ENCODE data around the gene CALN1. TPM values are rescaled to one million over a fixed set of nuclear protein-coding genes. Genes with fewer than 3 reads are reported as not detected.

CALN1 gene
- total and polyA plus RNA-seq, 2 of the 8 experiments (the other 6 are each of a cell fraction or from before 2014, with no cell fraction given) = 6.4 to 15.2 TPM

DNA sequence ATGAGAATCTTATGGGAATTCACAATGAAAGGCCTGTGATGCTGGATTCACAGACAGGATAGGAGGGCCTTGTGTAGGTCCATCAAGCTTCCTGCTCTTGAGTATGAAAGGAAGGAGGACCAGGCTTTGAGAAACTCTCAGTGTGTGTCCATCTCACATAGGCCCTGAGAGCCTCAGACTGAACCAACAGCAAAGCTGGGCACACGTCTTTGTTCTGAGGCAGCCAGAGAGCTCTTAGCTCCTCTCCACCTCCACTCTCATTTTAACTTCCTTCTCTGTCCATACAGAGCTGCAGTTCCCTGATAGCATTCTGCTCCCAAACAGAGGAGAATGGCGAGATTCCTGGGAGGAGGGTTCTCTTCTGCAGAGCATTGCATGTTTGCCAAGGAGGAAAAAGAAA, 515.6 kb downstream of the CALN1 start:
- Histone ChIP-seq H3K4ac (replicated peaks; ENCODE audit: insufficient read length, low read depth, low read length) (no peak overlapping the region), H2BK15ac (ENCODE audit: low read length) (no peak overlapping the region), H2BK20ac (ENCODE audit: low read length) (no peak overlapping the region), H3K14ac (ENCODE audit: insufficient read length) (no peak overlapping the region), H3K23me2 (ENCODE audit: low read depth, low read length) (no peaks in the 10 kb centered on the region), H2AFZ (ENCODE audit: low read length) (no peak overlapping the region), H4K5ac (ENCODE audit: insufficient read length, low read depth, low read length) (no peak overlapping the region), H3K23ac (ENCODE audit: insufficient read length) (no peak overlapping the region), H2BK120ac (replicated peaks; ENCODE audit: low read depth, low read length) (no peak overlapping the region), H3K4me3 (ENCODE audit: extremely low read depth in 1 of 4, insufficient read depth in 2 of 4, low read depth in 3 of 4, low read length in 4 of 4) (no peak overlapping the region), H4K91ac (replicated peaks; ENCODE audit: insufficient read length, low read length) (no peak overlapping the region), H3K56ac (replicated peaks; ENCODE audit: insufficient read length, low read depth, low read length) (no peak overlapping the region), H3K4me2 (ENCODE audit: insufficient read depth in 1 of 2, low read depth in 2 of 2, low read length in 2 of 2) (no peak overlapping the region), H2AK5ac (ENCODE audit: low read depth, low read length) (no peak overlapping the region), H4K20me1 (replicated peaks in 1 of 2; ENCODE audit: control insufficient read depth in 1 of 2, insufficient read depth in 2 of 2, low read length in 2 of 2) (no peaks in the 10 kb centered on the region), H3K79me1 (ENCODE audit: low read depth, low read length) (no peaks in the 10 kb centered on the region), H3K4me1 (replicated peaks in 1 of 4; ENCODE audit: control insufficient read depth in 3 of 4, insufficient read depth in 4 of 4, low read length in 3 of 4) (peaks cover 0 to 3% (median 1%) of the 10 kb centered on the region in 4 experiments; a peak in 2 of 7 replicates), H2BK5ac (ENCODE audit: low read depth, low read length) (no peak overlapping the region), H3K79me2 (ENCODE audit: control insufficient read depth in 1 of 2, insufficient read depth in 2 of 2, low read length in 2 of 2) (no peaks in the 10 kb centered on the region), H2BK12ac (ENCODE audit: low read depth, low read length) (no peak overlapping the region), H3K27ac (ENCODE audit: low read depth, low read length) (no peak overlapping the region), H3K9me3 (ENCODE audit: insufficient read depth in 2 of 2, low read depth in 1 of 2, low read length in 1 of 2) (no peaks in the 10 kb centered on the region), H3K9ac (replicated peaks in 1 of 4; ENCODE audit: extremely low read depth in 1 of 4, low read depth in 3 of 4, low read length in 3 of 4) (no peak overlapping the region), H4K8ac (ENCODE audit: extremely low read depth, insufficient read depth, low read length) (no peak overlapping the region), H3K27me3 (replicated peaks in 1 of 4; ENCODE audit: control insufficient read depth in 3 of 4, extremely low read depth in 1 of 4, insufficient read depth in 3 of 4, low read length in 3 of 4) (no peaks in the 10 kb centered on the region), H3K36me3 (ENCODE audit: control insufficient read depth in 2 of 4, insufficient read depth in 4 of 4, low read length in 3 of 4) (no peaks in the 10 kb centered on the region), H3K18ac (ENCODE audit: extremely low read depth, low read length) (0 out of 2 replicates have a peak overlapping the region, but pooled peaks have one; percentile 4)
- ChIA-PET POLR2A (ENCODE audit: partially characterized antibody) (interaction anchor here (0.8 kb wide), 1 partner anchor 120 kb away, joined by 3 read pairs; no protein-coding TSS in a partner anchor), CTCF (ENCODE audit: partially characterized antibody) (interaction anchor here (0.7 to 1.4 kb wide), 2 partner anchors 18 to 25 kb away, joined by 3 to 6 read pairs; no protein-coding TSS in a partner anchor)
- FAIRE-seq = no peak
- no peak for DNase-seq (ENCODE audit: low read depth in 1 of 2, low spot score in 2 of 2)
- WGBS, 2 experiments (ENCODE audit: extremely low coverage in 1 of 2, insufficient coverage in 1 of 2, insufficient read length in 1 of 2, insufficient replicate concordance in 2 of 2, low coverage in 1 of 2, low lambda C conversion rate in 2 of 2, missing lambda C conversion rate in 1 of 2) = 90% methylated on average over 2 of the region's 2 CpGs; no CpG with 5 or more reads in 1 of the 2 experiments
- no peak for TF ChIP-seq ASH2L (IDR thresholded peaks at IDR 0.05; ENCODE audit: low read length)
- TF ChIP-seq SP1 (IDR thresholded peaks at IDR 0.05; ENCODE audit: low read depth, low read length) = no peak
- no peak for TF ChIP-seq POLR2AphosphoS5 (IDR thresholded peaks at IDR 0.05; ENCODE audit: low read depth, low read length)
- no peak for TF ChIP-seq NANOG (IDR thresholded peaks at IDR 0.05; ENCODE audit: insufficient read depth, low read depth, low read length, poor library complexity, severe bottlenecking)
- no peak for TF ChIP-seq TBP (IDR thresholded peaks at IDR 0.05; ENCODE audit: low read depth, low read length)

Measured in H1 (cell line).